Measurements from ENCODE around the gene CDCP2. TPM values are rescaled to one million over a fixed set of nuclear protein-coding genes. Genes with fewer than 3 reads are reported as not detected.

CDCP2 gene
- total RNA-seq, 1 experiment from 2014 or later = not detected

- ATAC-seq = no peak
- no peak overlapping the region for H3K27ac Mint-ChIP-seq
Measured at GRCh38 chr1:54160351-54160750, 7.6 kb upstream of the CDCP2 start.

More at GRCh38 chr1:54160351-54160750, 7.6 kb upstream of the CDCP2 start:
- no peak for DNase-seq (ENCODE audit: low spot score)
- Mint-ChIP-seq H3K4me1 (no peaks in the 10 kb centered on the region), H3K9me3 (no peaks in the 10 kb centered on the region), H3K27me3 (ENCODE audit: low read depth) (no peaks in the 10 kb centered on the region; the same call in 1 of the 2 replicates), H3K4me3 (no peak overlapping the region), H3K36me3 (no peaks in the 10 kb centered on the region)
- TF ChIP-seq ATF3 (CRISPR knock-in tag; conservative IDR thresholded peaks at IDR 0.05) (no peak), MYBL2 (CRISPR knock-in tag; IDR thresholded peaks at IDR 0.05) (no peak), EMX1 (CRISPR knock-in tag; IDR thresholded peaks at IDR 0.05) (no peak), ZNF425 (CRISPR knock-in tag; conservative IDR thresholded peaks at IDR 0.05) (no peak), NFE2L1 (CRISPR knock-in tag; IDR thresholded peaks at IDR 0.05) (no peak), NR1H2 (CRISPR knock-in tag; IDR thresholded peaks at IDR 0.05) (no peak), ZNF532 (CRISPR knock-in tag; IDR thresholded peaks at IDR 0.05; ENCODE audit: borderline replicate concordance) (no peak), RORB (CRISPR knock-in tag; IDR thresholded peaks at IDR 0.05) (no peak), TP53 (CRISPR knock-in tag; IDR thresholded peaks at IDR 0.05) (no peak), ZNF121 (CRISPR knock-in tag; IDR thresholded peaks at IDR 0.05) (no peak), STAT6 (CRISPR knock-in tag; conservative IDR thresholded peaks at IDR 0.05; ENCODE audit: low read depth) (no peak), ZNF396 (CRISPR knock-in tag; IDR thresholded peaks at IDR 0.05; ENCODE audit: borderline replicate concordance) (no peak), GTF2I (CRISPR knock-in tag; conservative IDR thresholded peaks at IDR 0.05) (no peak), ZBTB21 (CRISPR knock-in tag; IDR thresholded peaks at IDR 0.05; ENCODE audit: borderline replicate concordance) (no peak)
- TF ChIP-seq, protein P1, sequence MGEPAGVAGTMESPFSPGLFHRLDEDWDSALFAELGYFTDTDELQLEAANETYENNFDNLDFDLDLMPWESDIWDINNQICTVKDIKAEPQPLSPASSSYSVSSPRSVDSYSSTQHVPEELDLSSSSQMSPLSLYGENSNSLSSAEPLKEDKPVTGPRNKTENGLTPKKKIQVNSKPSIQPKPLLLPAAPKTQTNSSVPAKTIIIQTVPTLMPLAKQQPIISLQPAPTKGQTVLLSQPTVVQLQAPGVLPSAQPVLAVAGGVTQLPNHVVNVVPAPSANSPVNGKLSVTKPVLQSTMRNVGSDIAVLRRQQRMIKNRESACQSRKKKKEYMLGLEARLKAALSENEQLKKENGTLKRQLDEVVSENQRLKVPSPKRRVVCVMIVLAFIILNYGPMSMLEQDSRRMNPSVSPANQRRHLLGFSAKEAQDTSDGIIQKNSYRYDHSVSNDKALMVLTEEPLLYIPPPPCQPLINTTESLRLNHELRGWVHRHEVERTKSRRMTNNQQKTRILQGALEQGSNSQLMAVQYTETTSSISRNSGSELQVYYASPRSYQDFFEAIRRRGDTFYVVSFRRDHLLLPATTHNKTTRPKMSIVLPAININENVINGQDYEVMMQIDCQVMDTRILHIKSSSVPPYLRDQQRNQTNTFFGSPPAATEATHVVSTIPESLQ (CRISPR knock-in tag; IDR thresholded peaks at IDR 0.05) = no peak
- TF ChIP-seq, protein P2, sequence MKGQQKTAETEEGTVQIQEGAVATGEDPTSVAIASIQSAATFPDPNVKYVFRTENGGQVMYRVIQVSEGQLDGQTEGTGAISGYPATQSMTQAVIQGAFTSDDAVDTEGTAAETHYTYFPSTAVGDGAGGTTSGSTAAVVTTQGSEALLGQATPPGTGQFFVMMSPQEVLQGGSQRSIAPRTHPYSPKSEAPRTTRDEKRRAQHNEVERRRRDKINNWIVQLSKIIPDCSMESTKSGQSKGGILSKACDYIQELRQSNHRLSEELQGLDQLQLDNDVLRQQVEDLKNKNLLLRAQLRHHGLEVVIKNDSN (CRISPR knock-in tag; IDR thresholded peaks at IDR 0.05) = no peak
- TF ChIP-seq, protein P3, sequence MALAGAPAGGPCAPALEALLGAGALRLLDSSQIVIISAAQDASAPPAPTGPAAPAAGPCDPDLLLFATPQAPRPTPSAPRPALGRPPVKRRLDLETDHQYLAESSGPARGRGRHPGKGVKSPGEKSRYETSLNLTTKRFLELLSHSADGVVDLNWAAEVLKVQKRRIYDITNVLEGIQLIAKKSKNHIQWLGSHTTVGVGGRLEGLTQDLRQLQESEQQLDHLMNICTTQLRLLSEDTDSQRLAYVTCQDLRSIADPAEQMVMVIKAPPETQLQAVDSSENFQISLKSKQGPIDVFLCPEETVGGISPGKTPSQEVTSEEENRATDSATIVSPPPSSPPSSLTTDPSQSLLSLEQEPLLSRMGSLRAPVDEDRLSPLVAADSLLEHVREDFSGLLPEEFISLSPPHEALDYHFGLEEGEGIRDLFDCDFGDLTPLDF (CRISPR knock-in tag; IDR thresholded peaks at IDR 0.05) = no peak
- TF ChIP-seq, protein P4, sequence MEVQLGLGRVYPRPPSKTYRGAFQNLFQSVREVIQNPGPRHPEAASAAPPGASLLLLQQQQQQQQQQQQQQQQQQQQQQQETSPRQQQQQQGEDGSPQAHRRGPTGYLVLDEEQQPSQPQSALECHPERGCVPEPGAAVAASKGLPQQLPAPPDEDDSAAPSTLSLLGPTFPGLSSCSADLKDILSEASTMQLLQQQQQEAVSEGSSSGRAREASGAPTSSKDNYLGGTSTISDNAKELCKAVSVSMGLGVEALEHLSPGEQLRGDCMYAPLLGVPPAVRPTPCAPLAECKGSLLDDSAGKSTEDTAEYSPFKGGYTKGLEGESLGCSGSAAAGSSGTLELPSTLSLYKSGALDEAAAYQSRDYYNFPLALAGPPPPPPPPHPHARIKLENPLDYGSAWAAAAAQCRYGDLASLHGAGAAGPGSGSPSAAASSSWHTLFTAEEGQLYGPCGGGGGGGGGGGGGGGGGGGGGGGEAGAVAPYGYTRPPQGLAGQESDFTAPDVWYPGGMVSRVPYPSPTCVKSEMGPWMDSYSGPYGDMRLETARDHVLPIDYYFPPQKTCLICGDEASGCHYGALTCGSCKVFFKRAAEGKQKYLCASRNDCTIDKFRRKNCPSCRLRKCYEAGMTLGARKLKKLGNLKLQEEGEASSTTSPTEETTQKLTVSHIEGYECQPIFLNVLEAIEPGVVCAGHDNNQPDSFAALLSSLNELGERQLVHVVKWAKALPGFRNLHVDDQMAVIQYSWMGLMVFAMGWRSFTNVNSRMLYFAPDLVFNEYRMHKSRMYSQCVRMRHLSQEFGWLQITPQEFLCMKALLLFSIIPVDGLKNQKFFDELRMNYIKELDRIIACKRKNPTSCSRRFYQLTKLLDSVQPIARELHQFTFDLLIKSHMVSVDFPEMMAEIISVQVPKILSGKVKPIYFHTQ (CRISPR knock-in tag; IDR thresholded peaks at IDR 0.05) = no peak
- ChIA-PET CTCF (no interaction called here), POLR2A (no interaction called here)

Data from WTC11 (cell line).